Smooth muscle cell (in vitro differentiated cells): ENCODE measurements around the gene DNAH8. TPM values are rescaled to one million over a fixed set of nuclear protein-coding genes. Genes with fewer than 3 reads are reported as not detected.

ENCODE experiments used
- DNase-seq: peaks from one replicate; lab custom pipeline; 2025; ENCODE audit not compliant: unreplicated experiment; lab: John Stamatoyannopoulos, UW
- H2AFZ ChIP-seq: fragments of 200-600 bp; sonication (generic); 2 replicates; pipeline ENCODE4 v1.6.0; 2016; ENCODE audit warnings: antibody characterized with exemption, low read depth, mild to moderate bottlenecking
- H3F3A ChIP-seq: fragments of 200-600 bp; sonication (generic); 2 replicates; pipeline ENCODE4 v1.6.0; 2017; ENCODE audit warnings: antibody characterized with exemption, low read depth
- H3K27ac ChIP-seq: fragments of 200-600 bp; sonication (generic); 2 replicates; pipeline ENCODE4 v1.5.1; 2016; ENCODE audit warnings: low read depth, mild to moderate bottlenecking
- H3K27me3 ChIP-seq: fragments of 200-600 bp; sonication (generic); 2 replicates; pipeline ENCODE4 v1.6.1; 2016; ENCODE audit warnings: low read depth, mild to moderate bottlenecking
- H3K36me3 ChIP-seq: fragments of 200-600 bp; sonication (generic); 2 replicates; pipeline ENCODE4 v1.5.1; 2016; ENCODE audit warnings: low read depth
- H3K4me1 ChIP-seq: fragments of 200-600 bp; sonication (generic); 2 replicates; pipeline ENCODE4 v1.5.1; 2016; ENCODE audit warnings: low read depth
- H3K4me2 ChIP-seq: fragments of 200-600 bp; sonication (generic); 2 replicates; pipeline ENCODE4 v1.6.0; 2016; ENCODE audit warnings: mild to moderate bottlenecking
- H3K4me3 ChIP-seq: fragments of 200-600 bp; sonication (generic); 2 replicates; pipeline ENCODE4 v1.5.1; 2016; ENCODE audit warnings: mild to moderate bottlenecking
- H3K79me2 ChIP-seq: fragments of 200-600 bp; sonication (generic); 2 replicates; pipeline ENCODE4 v1.6.0; 2016; ENCODE audit warnings: low read depth, mild to moderate bottlenecking
- H3K9ac ChIP-seq: fragments of 200-600 bp; sonication (generic); 2 replicates; pipeline ENCODE4 v1.6.0; 2016; ENCODE audit warnings: low read depth
- H3K9me3 ChIP-seq: fragments of 200-600 bp; sonication (generic); replicated peaks from 2 replicates; pipeline ENCODE4 v1.5.1; 2016; ENCODE audit warnings: low read depth
- H4K20me1 ChIP-seq: fragments of 200-600 bp; sonication (generic); 2 replicates; pipeline ENCODE4 v1.6.0; 2016; ENCODE audit warnings: low read depth
- WGBS: methylation state at CpG from one replicate; pipeline ENCODE4 v1.1.7; 2016; ENCODE audit warnings: low lambda C conversion rate; 5-methylcytosine and 5-hydroxymethylcytosine counted together
- polyA plus RNA-seq: library from polyadenylated mRNA; unstranded; fragments of >200 nt; fragmentation: Nextera tagmentation; extraction: Ambion mirVana; gene quantifications from 2 replicates; pipeline ENCODE4 v1.2.1, GENCODE V29; 2016
- total RNA-seq: library from RNA; depleted of rRNA; stranded (reverse); fragments of >200 nt; gene quantifications from 2 replicates; pipeline ENCODE4 v1.2.3, GENCODE V29; 2014
- TF ChIP-seq, protein P1 (sequence below): fragments of 200-600 bp; sonication (generic); IDR thresholded peaks from 2 replicates; pipeline ENCODE4 v1.5.1; 2017; ENCODE audit warnings: borderline replicate concordance, mild to moderate bottlenecking, antibody characterized with exemption; ENCODE audit not compliant: insufficient read depth, poor library complexity, severe bottlenecking

The DNAH8 gene
- total and polyA plus RNA-seq, 2 experiments from 2014 or later: not detected

- H3K27ac ChIP-seq: no peak overlapping the region
- H3K27me3 ChIP-seq: peaks cover 9% of the 10 kb centered on the region
- H3K4me3 ChIP-seq: no peak overlapping the region
- WGBS: 96% methylated on average over 3 of the region's 3 CpGs
- no peak for DNase-seq
- H3K9ac ChIP-seq: no peak overlapping the region
- H3F3A ChIP-seq: no peaks in the 10 kb centered on the region
- no peak overlapping the region for H2AFZ ChIP-seq
- H3K36me3 ChIP-seq: no peaks in the 10 kb centered on the region
- no peak overlapping the region for H3K4me2 ChIP-seq
- TF ChIP-seq, protein P1, sequence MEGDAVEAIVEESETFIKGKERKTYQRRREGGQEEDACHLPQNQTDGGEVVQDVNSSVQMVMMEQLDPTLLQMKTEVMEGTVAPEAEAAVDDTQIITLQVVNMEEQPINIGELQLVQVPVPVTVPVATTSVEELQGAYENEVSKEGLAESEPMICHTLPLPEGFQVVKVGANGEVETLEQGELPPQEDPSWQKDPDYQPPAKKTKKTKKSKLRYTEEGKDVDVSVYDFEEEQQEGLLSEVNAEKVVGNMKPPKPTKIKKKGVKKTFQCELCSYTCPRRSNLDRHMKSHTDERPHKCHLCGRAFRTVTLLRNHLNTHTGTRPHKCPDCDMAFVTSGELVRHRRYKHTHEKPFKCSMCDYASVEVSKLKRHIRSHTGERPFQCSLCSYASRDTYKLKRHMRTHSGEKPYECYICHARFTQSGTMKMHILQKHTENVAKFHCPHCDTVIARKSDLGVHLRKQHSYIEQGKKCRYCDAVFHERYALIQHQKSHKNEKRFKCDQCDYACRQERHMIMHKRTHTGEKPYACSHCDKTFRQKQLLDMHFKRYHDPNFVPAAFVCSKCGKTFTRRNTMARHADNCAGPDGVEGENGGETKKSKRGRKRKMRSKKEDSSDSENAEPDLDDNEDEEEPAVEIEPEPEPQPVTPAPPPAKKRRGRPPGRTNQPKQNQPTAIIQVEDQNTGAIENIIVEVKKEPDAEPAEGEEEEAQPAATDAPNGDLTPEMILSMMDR: no peak
- no peaks in the 10 kb centered on the region for H4K20me1 ChIP-seq
- H3K79me2 ChIP-seq: no peaks in the 10 kb centered on the region
- H3K4me1 ChIP-seq: no peaks in the 10 kb centered on the region
- H3K9me3 ChIP-seq: no peaks in the 10 kb centered on the region
These were observed 21.8 kb downstream of the DNAH8 start for GRCh38 chr6:38736951-38737350.

- Histone ChIP-seq H2AFZ (no peak overlapping the region), H3F3A (no peaks in the 10 kb centered on the region), H3K9ac (no peak overlapping the region), H3K36me3 (no peaks in the 10 kb centered on the region), H3K4me2 (no peak overlapping the region), H3K27ac (no peak overlapping the region), H3K27me3 (peaks cover 14% of the 10 kb centered on the region), H3K4me1 (no peaks in the 10 kb centered on the region), H4K20me1 (no peaks in the 10 kb centered on the region), H3K9me3 (no peaks in the 10 kb centered on the region), H3K79me2 (no peaks in the 10 kb centered on the region), H3K4me3 (no peak overlapping the region)
- WGBS: 87% methylated on average over 3 of the region's 3 CpGs
- DNase-seq: no peak
- TF ChIP-seq, protein P1: no peak
These were observed 23.1 kb downstream of the DNAH8 start for GRCh38 chr6:38738261-38738660.

DNA sequence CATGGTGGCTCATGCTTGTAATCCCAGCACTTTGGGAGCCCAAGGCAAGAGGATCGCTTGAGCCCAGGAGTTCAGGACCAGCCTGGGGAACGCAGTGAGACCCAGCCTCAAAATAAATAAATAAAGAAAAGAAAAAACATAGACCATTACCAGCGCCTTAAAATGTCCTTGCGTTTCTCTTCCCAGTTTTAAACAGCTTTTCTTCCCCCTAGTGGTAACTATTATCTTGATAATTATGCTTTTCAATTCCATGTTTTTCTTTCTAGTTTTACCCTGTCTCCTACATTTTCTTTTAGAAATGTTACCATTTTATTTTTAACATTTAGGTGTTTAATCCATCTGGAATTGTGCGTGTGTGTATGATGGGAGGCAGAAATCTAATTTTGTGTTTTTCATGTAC, 24.4 kb downstream of the DNAH8 start:
- Histone ChIP-seq H3K36me3 (no peaks in the 10 kb centered on the region), H3F3A (no peaks in the 10 kb centered on the region), H3K4me1 (no peaks in the 10 kb centered on the region), H2AFZ (no peak overlapping the region), H3K9me3 (no peaks in the 10 kb centered on the region), H3K79me2 (no peaks in the 10 kb centered on the region), H3K4me2 (no peak overlapping the region), H3K27me3 (peaks cover 14% of the 10 kb centered on the region), H3K9ac (no peak overlapping the region), H4K20me1 (no peaks in the 10 kb centered on the region), H3K4me3 (no peak overlapping the region), H3K27ac (no peak overlapping the region)
- DNase-seq: no peak
- TF ChIP-seq, protein P1: peak; percentile 37
- WGBS: 52% methylated on average over 5 of the region's 5 CpGs

DNA sequence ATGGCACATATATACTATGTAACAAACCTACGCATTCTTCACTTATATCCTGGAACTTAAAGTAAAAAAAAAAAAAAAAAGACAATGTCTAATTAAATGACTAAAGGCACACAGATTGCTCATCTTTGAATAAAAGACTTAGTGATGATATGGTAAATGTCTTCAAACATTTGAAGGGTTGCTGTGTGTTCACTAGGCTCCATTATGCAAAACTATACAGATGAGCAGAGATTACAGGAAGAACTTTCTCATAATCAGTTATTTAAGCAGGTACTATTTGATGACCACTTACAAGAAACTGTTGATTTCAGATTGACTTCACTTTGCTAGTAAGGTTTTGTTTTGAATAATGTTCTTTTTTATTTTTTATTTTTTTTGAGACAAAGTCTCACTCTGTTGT, 34.4 kb downstream of the DNAH8 start:
- no peaks in the 10 kb centered on the region for H3K4me1 ChIP-seq
- H3F3A ChIP-seq: no peaks in the 10 kb centered on the region
- peaks cover 10% of the 10 kb centered on the region for H3K27me3 ChIP-seq
- no peak overlapping the region for H2AFZ ChIP-seq
- H3K9ac ChIP-seq: no peak overlapping the region
- H3K79me2 ChIP-seq: no peaks in the 10 kb centered on the region
- no peak overlapping the region for H3K27ac ChIP-seq
- DNase-seq: no peak
- H3K36me3 ChIP-seq: no peaks in the 10 kb centered on the region
- H4K20me1 ChIP-seq: no peaks in the 10 kb centered on the region
- 100% methylated on average over 1 of the region's 1 CpG for WGBS
- TF ChIP-seq, protein P1: no peak
- H3K9me3 ChIP-seq: no peaks in the 10 kb centered on the region
- no peak overlapping the region for H3K4me3 ChIP-seq
- no peak overlapping the region for H3K4me2 ChIP-seq
